HG03469 (cell line): ENCODE results near the gene FFAR4.

Experiments
- ATAC-seq: cut with Tn5 transposase; IDR thresholded peaks from one replicate; pipeline ENCODE4 v1.9.1; 2021; ENCODE audit warnings: mild to moderate bottlenecking, moderate library complexity, moderate number of reproducible peaks; ENCODE audit not compliant: unreplicated experiment

FFAR4 gene

GRCh38 chr10:93599335-93599734 lies 32.9 kb downstream of the FFAR4 start:
- ATAC-seq = no peak

- ATAC-seq = no peak
These were observed 33.3 kb downstream of the FFAR4 start for GRCh38 chr10:93599778-93600177.

GRCh38 chr10:93600446-93601145 lies 34.1 kb downstream of the FFAR4 start:
- ATAC-seq = no peak

- ATAC-seq = no peak
These were observed 34.8 kb downstream of the FFAR4 start, which contains the start of gene RBP4 for GRCh38 chr10:93601146-93601773. RBP4 (minus strand) TSS chr10:93601235; CDS start chr10:93601028, 207 bp downstream.

- ATAC-seq = no peak
These were observed 35.3 kb downstream of the FFAR4 start for GRCh38 chr10:93601774-93602162.

- ATAC-seq = no peak
These were observed 36.6 kb downstream of the FFAR4 start for GRCh38 chr10:93603023-93603422.

GRCh38 chr10:93604146-93604545 lies 37.7 kb downstream of the FFAR4 start:
- ATAC-seq = no peak

GRCh38 chr10:93608421-93608820 lies 42.0 kb downstream of the FFAR4 start:
- no peak for ATAC-seq

GRCh38 chr10:93612311-93612710 lies 45.8 kb downstream of the FFAR4 start, which contains the start of gene PDE6C:
PDE6C (plus strand) TSS chr10:93612537; CDS start chr10:93612726, 189 bp downstream.
- no peak for ATAC-seq

GRCh38 chr10:93613126-93613525 lies 46.7 kb downstream of the FFAR4 start:
- ATAC-seq = no peak

GRCh38 chr10:93614101-93614825 lies 47.8 kb downstream of the FFAR4 start:
- ATAC-seq = no peak

GRCh38 chr10:93615576-93616235 lies 49.2 kb downstream of the FFAR4 start:
- ATAC-seq = no peak

GRCh38 chr10:93620925-93621324 lies 54.5 kb downstream of the FFAR4 start:
- ATAC-seq = no peak

GRCh38 chr10:93622942-93623341 lies 56.5 kb downstream of the FFAR4 start:
- ATAC-seq = no peak

GRCh38 chr10:93628858-93629257 lies 62.4 kb downstream of the FFAR4 start:
- ATAC-seq = no peak

GRCh38 chr10:93629647-93630305 lies 63.3 kb downstream of the FFAR4 start:
- ATAC-seq = no peak

GRCh38 chr10:93630625-93631557 lies 64.4 kb downstream of the FFAR4 start:
- no peak for ATAC-seq
